Cardiac muscle cell (in vitro differentiated cells and primary cell): Measurements from ENCODE around the gene GRAP. TPM values are rescaled to one million over a fixed set of nuclear protein-coding genes. Genes with fewer than 3 reads are reported as not detected.

Experiments used
- DNase-seq, 2 donors: peaks; one replicate each; pipeline versions ENCODE4 v3.0.0 to v3.0.0-alpha.2; 2010 to 2017; ENCODE audit warnings: low read depth in 1 of 2, low spot score in 1 of 2
- H3K27ac ChIP-seq: fragments of 200-600 bp; sonication (generic); 2 replicates; pipeline ENCODE4 v1.5.1; 2016
- H3K27me3 ChIP-seq: fragments of 200-600 bp; sonication (generic); 2 replicates; pipeline ENCODE4 v1.6.0; 2016; ENCODE audit warnings: control low read depth
- H3K36me3 ChIP-seq: fragments of 200-600 bp; sonication (generic); 2 replicates; pipeline ENCODE4 v1.5.1; 2016; ENCODE audit warnings: control low read depth
- H3K4me1 ChIP-seq: fragments of 200-600 bp; sonication (generic); 2 replicates; pipeline ENCODE4 v1.8.1; 2017; ENCODE audit warnings: low read depth, mild to moderate bottlenecking, mixed run types
- H3K4me3 ChIP-seq: fragments of 200-600 bp; sonication (generic); 2 replicates; pipeline ENCODE4 v1.5.1; 2016; ENCODE audit warnings: mild to moderate bottlenecking
- H3K9me3 ChIP-seq: fragments of 200-600 bp; sonication (generic); 2 replicates; pipeline ENCODE4 v1.5.1; 2017; ENCODE audit warnings: low read depth, mild to moderate bottlenecking, control low read depth
- CTCF ChIP-seq: IDR thresholded peaks from 2 replicates; pipeline ENCODE4 v1.5.1; 2012; ENCODE audit warnings: low read depth, mild to moderate bottlenecking, low read length
- polyA plus RNA-seq: library from polyadenylated mRNA; unstranded; fragments of >200 nt; fragmentation: Nextera tagmentation; extraction: Ambion mirVana; gene quantifications from 2 replicates; pipeline ENCODE4 v1.2.1, GENCODE V29; 2016
- total RNA-seq: library from RNA; depleted of rRNA; stranded (reverse); fragments of >200 nt; gene quantifications from 2 replicates; pipeline ENCODE4 v1.2.3, GENCODE V29; 2016

GRAP gene
- total and polyA plus RNA-seq, 2 experiments from 2014 or later = 1.5 TPM; not detected in 1

GRCh38 chr17:18991531-18992315 lies 55.0 kb downstream of the GRAP start:
- DNase-seq = no peak
- TF ChIP-seq CTCF = no peak
- H3K9me3 ChIP-seq = no peaks in the 10 kb centered on the region
- H3K4me3 ChIP-seq = no peak overlapping the region
- H3K27ac ChIP-seq = no peak overlapping the region
- no peaks in the 10 kb centered on the region for H3K27me3 ChIP-seq
- H3K4me1 ChIP-seq = peaks cover 5% of the 10 kb centered on the region
- H3K36me3 ChIP-seq = no peaks in the 10 kb centered on the region

GRCh38 chr17:18990331-18990730 lies 56.4 kb downstream of the GRAP start:
- H3K4me1 ChIP-seq = peaks cover 8% of the 10 kb centered on the region
- DNase-seq = no peak
- no peak for TF ChIP-seq CTCF

GRCh38 chr17:18988546-18989173 lies 58.1 kb downstream of the GRAP start:
- no peak for DNase-seq
- no peaks in the 10 kb centered on the region for H3K9me3 ChIP-seq
- no peak for TF ChIP-seq CTCF

More at GRCh38 chr17:18990331-18990730, 56.4 kb downstream of the GRAP start:
- Histone ChIP-seq H3K27me3 (no peaks in the 10 kb centered on the region), H3K27ac (no peak overlapping the region), H3K9me3 (no peaks in the 10 kb centered on the region), H3K36me3 (no peaks in the 10 kb centered on the region), H3K4me3 (no peak overlapping the region)

GRCh38 chr17:18987862-18988545 lies 58.8 kb downstream of the GRAP start:
- no peak overlapping the region for H3K4me3 ChIP-seq
- H3K4me1 ChIP-seq = peaks cover 5% of the 10 kb centered on the region
- H3K27ac ChIP-seq = no peak overlapping the region
- H3K9me3 ChIP-seq = no peaks in the 10 kb centered on the region
- no peak for TF ChIP-seq CTCF
- H3K36me3 ChIP-seq = no peaks in the 10 kb centered on the region
- DNase-seq = no peak
- H3K27me3 ChIP-seq = no peaks in the 10 kb centered on the region

More at GRCh38 chr17:18988546-18989173, 58.1 kb downstream of the GRAP start:
- Histone ChIP-seq H3K36me3 (no peaks in the 10 kb centered on the region), H3K4me3 (no peak overlapping the region), H3K27ac (no peak overlapping the region), H3K4me1 (peaks cover 5% of the 10 kb centered on the region), H3K27me3 (no peaks in the 10 kb centered on the region)

- H3K27ac ChIP-seq = no peak overlapping the region
- H3K4me1 ChIP-seq = peaks cover 5% of the 10 kb centered on the region
- H3K9me3 ChIP-seq = no peaks in the 10 kb centered on the region
- no peaks in the 10 kb centered on the region for H3K36me3 ChIP-seq
- no peaks in the 10 kb centered on the region for H3K27me3 ChIP-seq
- no peak for TF ChIP-seq CTCF
- no peak for DNase-seq
- no peak overlapping the region for H3K4me3 ChIP-seq
Observed at GRCh38 chr17:18987230-18987610, 59.5 kb downstream of the GRAP start.
